GM18498 (cell line): ENCODE results near the gene OGA.

ENCODE experiments used
- ATAC-seq: cut with Tn5 transposase; IDR thresholded peaks from one replicate; pipeline ENCODE4 v1.9.1; 2021; ENCODE audit warnings: mild to moderate bottlenecking, moderate library complexity; ENCODE audit not compliant: unreplicated experiment

The OGA gene

DNA sequence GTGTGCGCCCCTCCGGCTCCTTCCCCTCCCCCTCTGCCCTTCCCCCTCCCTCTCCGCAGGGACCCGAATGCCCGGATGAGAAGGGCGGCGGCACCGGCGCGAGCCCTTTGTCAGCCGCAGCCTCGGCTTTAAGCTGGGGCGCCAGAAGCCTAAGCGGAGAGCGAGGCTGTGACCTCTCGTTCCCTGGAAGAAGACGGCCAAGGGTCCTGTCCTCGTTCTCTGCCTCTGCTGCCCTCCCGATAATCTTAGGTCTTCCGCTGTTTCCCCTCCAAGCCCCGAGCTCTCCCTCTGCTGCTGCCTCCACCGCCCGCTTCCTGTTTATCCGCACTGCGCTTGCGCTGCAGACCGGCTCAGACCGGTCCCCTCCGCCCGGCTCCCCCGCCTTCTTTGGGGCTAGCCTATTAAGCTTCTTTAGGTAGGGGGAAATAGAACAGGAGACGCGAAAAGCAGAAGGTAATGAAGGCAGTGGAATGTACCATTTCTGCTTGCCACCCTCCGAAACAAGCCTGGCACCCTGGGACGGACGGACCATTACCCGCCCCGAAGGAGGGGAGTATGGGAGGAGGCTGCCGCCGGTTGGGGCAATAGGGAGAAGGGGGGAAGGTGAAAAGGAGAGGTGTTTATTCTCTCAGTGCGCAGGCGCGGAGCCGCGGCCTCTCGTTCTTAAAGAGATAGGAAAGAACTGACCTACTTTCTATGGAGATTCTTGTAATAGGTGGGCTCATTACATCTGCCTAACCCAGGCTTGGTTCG, at the start of gene OGA:
TSS of gene OGA (minus strand) at position 326 of the 753 bp plus-strand sequence. CDS start 422 bp downstream, outside the sequence.
- peak; percentile 91 for ATAC-seq

DNA sequence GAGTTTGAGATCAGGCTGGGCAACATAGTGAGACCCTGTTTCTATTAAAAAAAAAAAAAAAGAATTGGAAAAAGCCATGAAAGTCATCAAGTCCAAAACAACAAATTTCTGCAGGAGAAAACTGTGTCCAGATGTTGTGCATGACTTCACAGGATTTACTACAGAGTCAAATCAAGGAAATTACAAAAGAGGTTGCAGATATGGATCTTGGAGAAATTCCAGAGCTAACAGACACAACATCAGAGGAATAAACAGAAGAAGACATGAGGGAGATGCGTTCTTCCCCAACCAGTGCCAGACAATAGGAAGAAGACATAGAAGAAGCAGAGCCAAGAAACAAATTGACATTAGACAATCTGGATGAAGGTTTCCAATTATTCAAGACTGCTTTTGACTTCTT, 49.7 kb upstream of the OGA start:
- no peak for ATAC-seq

DNA sequence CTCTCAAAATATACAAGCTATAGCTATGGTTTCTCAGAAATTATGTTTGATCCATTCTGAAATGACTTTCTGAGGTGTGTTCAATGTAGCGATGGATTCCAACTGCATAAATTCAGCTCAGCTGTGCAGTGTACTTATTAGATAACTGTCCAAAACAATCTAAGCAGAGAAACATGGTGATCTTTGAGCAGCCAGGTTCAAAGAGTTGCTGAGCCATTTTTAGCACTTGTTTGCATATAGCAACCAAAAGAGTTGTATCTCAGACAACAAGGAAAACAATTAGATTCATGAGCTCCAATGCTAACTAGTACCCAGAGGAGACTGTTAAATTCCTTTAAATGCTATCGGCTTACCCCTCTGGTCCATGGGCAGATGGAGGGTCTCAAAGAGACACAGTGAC, 41.3 kb upstream of the OGA start:
- ATAC-seq, result no peak

DNA sequence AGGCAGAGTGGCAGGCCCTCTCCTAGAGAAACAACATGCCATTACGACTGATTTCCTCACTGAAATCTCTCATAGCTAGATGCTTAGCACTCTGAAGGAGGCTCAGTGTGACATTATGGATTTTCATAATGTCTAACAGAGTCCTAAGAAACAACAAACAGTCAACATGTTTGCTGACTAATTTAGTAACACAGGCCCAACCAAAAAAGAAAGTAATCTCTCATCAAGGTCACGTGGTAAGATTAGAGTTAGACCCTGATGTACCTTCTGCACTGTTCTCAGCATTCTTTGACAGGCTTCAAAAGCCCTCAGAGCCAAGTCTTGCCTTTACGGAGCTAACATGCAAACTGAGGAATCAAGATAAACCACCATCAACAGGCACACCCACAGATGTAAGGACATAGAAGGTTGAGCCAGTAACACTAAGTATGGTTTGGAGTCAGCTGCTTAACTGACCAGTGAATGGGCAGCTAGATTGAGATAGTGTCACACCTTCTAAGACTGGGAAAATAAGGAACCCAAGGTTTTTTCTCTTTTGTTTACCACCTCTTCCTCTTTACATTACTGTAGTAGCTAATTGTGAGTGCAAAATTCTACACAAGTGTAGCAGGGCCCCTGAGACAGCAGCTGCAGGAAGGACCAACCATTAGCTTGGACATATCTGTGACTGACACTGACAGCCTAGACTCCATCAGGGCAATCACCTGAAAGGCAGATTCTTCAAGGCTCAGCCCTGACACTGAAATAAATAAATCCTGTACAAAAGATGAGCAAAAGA, 40.7 kb upstream of the OGA start:
- ATAC-seq, result peak; percentile 67

DNA sequence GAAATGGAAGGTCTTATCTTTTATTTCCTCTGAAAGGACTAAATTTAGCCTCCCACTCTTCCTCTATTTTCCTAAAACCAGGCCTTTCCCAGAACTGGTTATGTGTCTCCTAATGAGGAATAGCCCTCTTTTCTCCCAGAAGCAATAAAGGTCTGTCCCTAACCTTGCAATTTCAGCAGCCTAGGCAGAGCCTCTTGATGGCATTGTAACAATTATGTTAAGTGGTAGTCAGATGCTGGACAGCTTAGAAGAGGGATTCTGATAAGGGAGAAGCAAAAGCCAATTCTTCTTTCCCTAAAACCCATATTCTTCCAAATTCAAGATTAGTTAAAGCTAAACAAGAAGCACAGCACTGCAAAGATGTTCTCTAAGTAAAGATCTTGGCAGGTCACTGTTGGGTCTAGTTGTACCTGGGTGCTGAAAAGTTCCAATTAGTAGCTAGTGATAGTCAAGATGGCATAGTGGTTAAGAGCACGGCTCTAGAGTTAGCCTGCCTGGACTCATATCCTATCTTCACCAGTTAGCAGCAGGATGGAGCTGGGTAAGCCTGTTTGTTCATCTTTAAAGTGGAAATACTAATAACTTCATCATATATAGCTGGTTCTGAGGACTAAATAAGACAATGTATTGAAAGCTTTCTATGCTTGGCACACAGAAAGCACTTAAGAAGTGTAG, 39.7 kb upstream of the OGA start:
- no peak for ATAC-seq

DNA sequence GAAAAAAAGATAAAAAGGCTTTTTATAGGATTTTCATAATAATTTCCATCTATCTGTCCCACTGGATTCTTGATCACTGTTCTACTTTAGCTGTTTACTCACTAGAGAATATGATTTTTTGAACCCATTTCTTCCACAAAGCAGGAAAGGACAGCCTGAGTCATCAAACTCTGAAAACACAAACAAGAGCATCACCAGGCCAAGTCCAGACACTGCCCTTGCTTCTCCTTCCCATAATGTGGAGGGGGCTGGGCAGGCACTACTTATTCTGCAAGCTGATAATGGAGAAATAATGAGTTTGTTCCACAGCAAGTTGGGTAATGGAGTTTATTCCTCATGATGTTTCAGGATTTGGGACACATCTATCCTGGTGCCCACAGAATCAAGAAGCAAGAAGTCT, 38.4 kb upstream of the OGA start:
- no peak for ATAC-seq

DNA sequence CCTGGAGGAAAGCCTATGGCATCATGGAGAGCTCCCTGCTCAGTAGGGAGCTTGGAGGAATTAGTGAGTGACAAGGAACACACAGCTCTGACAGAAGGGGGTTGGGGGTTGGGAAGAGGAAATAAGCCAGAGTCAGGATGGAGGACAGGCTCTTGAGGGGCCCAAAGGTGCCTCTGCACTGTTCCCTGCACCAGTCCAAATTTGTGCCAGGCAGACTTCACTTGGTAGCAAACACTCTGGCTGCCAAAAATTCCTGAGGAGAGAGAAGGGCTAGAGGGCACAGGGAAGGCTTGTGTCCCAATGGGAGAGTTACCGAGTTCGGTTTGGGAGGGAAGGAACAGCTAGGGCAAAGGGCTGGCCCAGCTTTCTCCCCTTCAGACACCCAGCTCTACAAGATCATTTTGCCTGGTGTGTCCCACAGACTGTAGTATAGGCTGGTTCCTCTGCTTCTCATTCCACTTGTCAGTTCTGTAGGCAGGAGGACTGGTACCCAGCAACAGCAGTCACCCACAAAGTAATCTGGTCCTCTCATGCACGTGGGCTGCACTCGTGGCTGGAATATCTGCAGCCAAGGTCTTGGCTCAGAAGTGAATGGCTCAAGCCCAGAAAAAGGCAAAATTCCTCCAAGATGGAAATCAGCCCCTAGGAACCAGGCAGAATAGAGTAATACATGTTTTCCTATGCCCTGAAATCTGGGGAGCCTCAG, 33.3 kb upstream of the OGA start:
- no peak for ATAC-seq

DNA sequence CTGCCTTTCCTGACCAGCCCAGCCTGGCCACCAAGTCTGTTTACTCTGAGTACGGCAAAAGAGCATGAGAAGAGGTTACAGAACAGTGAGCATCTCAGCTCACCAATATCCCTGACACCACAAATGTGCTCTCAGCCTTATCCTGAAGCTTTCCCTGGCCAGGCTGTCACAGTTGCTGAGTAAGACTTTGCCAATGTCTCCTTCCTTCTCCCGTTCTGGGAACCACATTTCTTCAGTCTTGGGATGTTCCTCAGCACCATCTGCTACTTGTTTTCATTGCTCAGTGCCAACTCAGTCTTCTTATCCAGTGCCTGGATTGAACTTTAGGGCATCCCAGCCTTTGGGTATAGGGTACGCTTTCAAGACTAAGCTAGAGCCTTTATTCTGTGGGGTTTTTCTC, 32.5 kb upstream of the OGA start:
- ATAC-seq, result no peak

DNA sequence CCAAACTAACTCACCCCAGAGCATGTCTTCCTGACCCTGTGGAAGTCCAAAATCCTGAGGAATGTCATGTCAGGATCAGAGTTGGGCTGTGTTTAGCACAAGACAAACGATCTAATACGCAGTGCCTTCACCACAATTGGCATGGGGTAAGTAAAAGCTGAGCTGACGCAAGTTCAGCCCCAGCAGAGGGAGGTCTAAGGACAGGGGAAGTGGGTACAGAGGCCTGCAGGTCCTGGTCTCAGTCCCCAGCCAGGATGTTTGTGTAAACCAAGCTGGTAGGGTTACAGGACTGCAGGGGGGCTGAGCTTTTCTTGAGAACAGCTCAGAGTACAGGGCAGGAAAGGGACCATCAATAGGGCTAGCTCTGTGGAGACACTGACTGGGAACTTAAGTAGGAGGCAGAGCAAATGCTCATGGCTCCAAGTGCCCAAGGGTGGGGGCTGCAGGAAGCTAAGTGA, 30.7 kb upstream of the OGA start:
- no peak for ATAC-seq

DNA sequence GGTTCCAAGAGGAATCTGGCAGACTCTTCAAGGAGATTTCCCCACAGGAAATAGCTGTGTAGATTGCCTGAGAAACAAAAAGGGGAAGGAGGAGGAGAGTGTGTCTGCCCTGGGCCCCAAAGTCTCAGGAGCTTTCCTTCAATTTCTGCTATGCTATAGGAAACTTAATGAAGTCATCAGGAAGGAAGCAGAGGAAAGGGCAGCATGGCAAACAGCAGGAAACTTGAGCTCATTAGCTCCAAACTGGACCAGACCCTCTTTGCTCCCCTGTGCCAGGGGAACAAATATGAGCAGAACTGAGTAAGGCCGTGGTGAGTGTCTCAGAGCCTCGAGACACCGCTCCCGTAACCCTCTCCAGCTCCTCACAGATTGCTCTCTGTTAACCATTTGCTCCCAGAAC, 30.2 kb upstream of the OGA start:
- ATAC-seq, result no peak

DNA sequence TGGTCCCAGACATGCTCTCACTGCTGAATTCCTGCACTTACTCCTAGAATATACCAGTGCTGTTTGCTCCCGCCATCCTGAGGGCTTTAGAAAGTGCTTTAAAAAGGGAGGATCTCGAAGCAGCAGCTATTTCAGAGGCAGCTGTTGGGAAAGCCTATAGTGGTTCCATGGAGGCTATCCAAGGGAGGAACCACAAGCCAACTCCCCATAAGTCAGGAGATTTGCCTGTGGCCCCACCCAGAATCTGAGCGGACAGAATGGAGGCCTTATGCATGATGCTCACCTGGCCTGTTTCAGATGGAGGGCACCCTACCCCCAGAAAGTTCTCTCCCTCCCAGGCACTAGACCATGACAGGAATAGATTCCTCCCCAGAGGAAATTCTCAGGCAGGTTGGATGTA, 27.6 kb upstream of the OGA start:
- no peak for ATAC-seq

DNA sequence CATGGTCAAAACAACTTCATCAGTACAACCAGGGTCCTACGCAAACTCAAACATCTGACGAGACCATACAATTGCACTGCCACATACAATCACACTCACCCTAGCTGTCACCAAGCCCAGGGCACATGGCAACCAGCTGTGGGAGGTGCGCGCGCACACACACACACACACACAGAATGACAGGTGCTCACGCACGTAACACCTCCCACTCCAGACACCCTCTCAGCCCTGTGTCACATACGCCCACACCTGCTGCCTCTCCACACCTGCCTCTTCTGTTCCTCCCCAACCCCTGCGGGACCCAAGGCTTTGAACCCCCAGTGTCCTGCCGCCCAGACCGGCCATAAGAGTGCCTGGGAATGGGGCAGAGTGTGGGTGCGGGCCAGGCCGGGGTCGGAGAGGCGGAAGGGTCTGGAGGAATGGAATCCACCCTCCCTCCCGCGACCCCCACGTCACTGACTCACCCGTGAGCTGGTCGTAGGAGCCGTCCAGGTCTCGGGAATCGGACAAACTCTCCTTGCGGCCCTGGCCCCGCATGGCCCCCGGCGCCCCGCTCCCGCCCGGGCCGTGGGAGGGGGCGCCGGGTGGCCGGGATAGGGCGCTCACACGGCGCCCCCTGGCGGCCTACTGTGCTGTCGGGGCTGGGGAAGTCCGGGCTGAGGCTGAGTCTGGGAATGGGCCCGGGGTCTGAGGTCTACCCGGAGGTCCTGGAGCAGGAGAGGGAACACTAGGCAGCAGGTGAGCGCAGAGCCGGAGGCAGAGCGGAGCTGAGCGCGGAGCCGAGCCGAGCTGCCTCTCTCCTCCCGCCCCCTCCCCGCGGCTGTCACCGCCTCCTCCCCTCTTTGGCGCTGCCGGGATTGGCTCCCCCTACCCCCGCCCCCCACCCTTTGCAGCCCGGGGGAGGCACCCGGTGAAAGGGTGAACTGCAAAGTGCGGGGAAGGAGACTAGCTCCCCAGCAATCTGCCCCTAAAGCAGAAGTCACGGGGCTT, 25.1 kb upstream of the OGA start, which contains the start of gene KCNIP2:
TSS of gene KCNIP2 (minus strand) at position 769 of the 990 bp plus-strand sequence. CDS start at position 537, 232 bp downstream.
- no peak for ATAC-seq

DNA sequence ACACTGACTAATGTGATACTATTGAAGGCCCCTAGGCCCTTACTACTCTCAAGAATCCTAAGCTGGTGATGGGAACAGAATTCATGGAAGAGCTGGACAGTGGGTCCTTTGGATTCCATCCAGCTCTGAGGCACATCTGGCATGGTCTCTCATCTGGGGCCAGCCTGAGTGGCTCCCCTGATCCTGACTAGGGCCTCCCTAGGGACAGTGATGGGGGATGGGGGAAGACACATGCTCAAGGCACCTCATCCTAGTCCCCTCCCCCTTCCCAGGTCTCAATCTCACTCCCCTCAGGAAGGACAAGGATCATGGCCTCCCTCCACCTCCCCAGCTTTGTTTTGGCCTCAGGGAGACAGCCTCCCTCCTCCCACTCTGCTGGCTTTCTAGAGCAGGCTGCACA, 23.6 kb upstream of the OGA start:
- no peak for ATAC-seq

DNA sequence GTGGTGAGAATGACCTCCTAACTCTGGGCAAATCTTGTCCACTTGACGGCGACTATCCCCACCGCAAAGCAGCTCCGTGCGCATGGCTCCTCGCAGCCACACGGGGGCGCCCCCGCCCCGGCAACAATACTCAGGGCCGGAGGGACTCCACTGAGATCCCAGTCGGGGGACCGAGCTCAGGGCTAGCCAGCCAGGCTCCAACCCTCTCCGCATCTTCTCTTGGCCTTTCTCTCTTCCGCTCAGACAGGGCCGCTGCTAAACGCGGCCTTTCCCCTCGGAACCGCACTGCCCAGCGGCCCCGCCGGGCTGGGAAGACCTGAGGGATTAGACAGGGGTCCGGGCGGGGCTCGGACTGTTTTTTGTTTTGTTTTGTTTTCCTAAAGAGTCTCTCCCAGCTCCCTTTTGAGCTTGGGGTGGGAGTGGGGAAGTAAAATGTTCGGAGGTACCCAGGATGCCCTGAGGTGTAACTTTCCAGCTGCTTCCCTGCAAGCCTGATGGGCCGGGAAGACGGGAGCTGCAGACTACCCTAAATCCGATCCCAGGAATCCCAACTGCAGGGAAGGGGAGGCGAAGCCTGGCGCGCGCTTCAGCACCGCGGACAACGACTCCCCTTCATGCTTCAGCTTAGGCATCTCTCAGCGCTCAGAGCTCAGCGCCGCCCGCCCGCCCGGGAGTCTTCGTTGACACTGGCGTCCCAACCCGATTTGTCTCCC, 22.7 kb upstream of the OGA start:
- peak; percentile 61 for ATAC-seq

DNA sequence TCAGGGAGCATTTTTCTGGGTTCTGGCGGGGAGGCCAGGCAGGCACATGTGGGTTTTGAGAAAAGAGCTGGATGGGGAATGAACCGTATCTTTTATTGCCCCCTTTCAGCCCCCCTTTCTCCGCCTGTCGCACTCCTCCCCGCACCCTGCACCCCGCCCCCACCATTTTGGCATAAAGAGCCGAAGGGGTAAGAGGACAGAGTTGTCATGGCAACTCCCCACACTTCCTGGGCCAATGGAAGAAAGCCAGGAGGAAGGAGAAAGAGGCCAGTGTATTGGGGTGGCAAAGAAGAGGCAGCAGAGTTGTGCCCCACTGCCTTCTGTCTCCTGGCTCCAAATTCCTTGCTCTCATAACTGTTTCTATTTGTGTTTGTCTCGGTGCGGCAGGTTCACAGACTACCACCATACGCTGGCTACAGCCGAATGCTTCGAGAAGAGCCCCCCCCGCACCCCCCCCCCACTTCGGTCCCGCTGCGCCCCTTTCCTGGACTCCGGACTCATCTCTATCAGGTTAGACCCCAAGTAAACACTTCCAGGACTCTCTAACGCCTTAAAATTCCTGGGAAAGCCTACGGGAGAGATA, 21.9 kb upstream of the OGA start:
- no peak for ATAC-seq

DNA sequence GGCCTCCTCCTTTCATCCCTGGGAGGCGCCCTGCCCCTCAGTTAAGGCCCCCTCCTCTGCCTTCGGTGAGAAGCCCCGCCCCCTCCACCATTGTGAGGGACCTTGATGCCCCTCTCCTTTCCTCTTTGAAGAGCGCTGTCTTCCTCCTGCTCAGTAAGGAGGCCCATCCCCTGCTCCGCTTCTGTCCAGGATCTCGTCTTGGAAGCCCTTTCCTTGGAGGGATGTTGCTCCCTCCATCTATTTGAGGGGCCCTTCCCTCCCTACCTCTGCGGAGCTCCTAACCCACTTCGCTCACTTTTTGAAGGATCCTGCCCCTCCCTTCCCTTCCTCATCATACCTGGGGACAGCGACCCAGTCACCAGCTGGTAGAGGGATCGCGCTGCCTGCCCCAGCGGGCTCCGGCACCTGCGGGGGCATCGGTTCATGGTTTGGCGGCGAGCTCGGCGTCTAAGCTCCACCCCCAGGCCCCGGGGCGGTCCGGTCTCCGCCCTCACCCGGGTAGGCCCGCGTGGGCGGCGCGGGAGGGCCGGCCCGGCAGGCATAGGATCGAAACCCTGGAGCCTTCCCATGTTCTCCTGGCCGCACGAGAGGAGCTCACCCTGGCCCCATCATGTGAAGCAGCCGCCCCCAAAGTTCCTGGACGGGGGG, 21.3 kb upstream of the OGA start:
- no peak for ATAC-seq

DNA sequence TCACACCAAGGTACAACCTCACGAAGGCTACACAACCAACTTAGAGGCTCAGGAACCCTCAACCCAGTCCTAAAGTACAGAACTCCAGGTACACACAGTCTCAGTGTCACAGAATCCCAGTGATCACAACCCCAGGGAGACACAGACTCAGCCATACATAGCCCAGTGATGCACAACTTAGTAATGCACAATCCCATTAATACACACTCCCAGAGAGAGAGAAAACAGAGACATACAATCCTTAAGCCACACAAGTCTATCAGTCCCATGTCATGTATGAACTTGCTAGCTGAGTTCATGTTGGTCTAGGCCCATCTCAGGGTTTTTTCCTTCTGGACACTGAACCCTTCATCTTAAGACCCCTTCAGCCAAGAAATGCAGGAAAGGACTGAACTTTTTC, 20.8 kb upstream of the OGA start:
- ATAC-seq, result no peak

DNA sequence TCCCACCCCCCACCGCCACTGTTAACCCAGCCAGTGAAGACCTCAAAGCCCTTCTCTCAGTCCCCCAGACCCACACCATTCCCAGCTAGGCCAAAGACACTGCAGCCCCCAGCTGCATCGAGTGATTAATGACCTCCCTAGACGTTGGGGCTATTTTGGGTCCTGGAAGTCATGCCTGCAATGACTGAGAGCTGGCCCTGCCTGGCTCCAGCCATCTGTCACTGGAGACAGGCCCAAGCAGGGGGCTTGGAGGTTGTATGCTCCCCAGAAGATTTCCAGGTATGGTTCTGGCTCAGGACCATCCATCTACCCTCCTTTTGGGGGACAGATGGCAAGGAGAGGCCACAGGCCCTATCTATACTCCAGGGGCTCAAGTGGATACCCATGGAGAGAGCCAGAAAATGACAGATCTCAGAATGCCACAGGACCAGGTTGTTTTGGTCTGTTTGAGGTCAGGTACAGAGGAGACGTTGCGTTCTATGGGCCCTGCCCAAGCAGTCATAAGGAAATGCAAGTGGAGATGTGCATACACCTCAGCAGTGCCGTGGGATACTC, 20.2 kb upstream of the OGA start:
- no peak for ATAC-seq
